Cerebellar cortex (tissue), 1 donor: ENCODE measurements around the gene FERD3L.

ENCODE experiments used
- DNase-seq: peaks from one replicate; pipeline ENCODE4 v3.0.0-alpha.2; 2015; ENCODE audit warnings: low spot score

Gene FERD3L

GRCh38 chr7:19117091-19117869, 27.9 kb downstream of the FERD3L start, which contains the start of gene TWIST1:
Gene TWIST1, minus strand, starts transcription at chr7:19117636. Its CDS starts 315 bp downstream, at chr7:19117321.
- DNase-seq, result no peak

GRCh38 chr7:19116121-19117090, 28.8 kb downstream of the FERD3L start:
- DNase-seq, result no peak

GRCh38 chr7:19114551-19114855, 30.7 kb downstream of the FERD3L start:
- no peak for DNase-seq

- DNase-seq, result no peak
These were observed 31.2 kb downstream of the FERD3L start for GRCh38 chr7:19113855-19114550.

- DNase-seq, result no peak
These were observed 32.2 kb downstream of the FERD3L start for GRCh38 chr7:19113002-19113350.

- no peak for DNase-seq
These were observed 32.8 kb downstream of the FERD3L start for GRCh38 chr7:19112274-19113001.

GRCh38 chr7:19111474-19112273, 33.5 kb downstream of the FERD3L start:
- no peak for DNase-seq

- no peak for DNase-seq
These were observed 34.4 kb downstream of the FERD3L start for GRCh38 chr7:19110776-19111175.

GRCh38 chr7:19110026-19110730, 35.0 kb downstream of the FERD3L start:
- DNase-seq, result no peak

- DNase-seq, result no peak
These were observed 35.9 kb downstream of the FERD3L start for GRCh38 chr7:19109000-19109946.

GRCh38 chr7:19107356-19108146, 37.7 kb downstream of the FERD3L start:
- DNase-seq, result no peak

GRCh38 chr7:19107081-19107355, 38.2 kb downstream of the FERD3L start:
- no peak for DNase-seq

GRCh38 chr7:19106241-19107080, 38.8 kb downstream of the FERD3L start:
- DNase-seq, result no peak

- no peak for DNase-seq
These were observed 39.7 kb downstream of the FERD3L start for GRCh38 chr7:19105546-19105945.

GRCh38 chr7:19104811-19105210, 40.4 kb downstream of the FERD3L start:
- no peak for DNase-seq

- no peak for DNase-seq
These were observed 42.3 kb downstream of the FERD3L start for GRCh38 chr7:19102884-19103283.

- no peak for DNase-seq
These were observed 43.3 kb downstream of the FERD3L start for GRCh38 chr7:19101909-19102308.

GRCh38 chr7:19101472-19101871, 43.7 kb downstream of the FERD3L start:
- no peak for DNase-seq
